Gastroesophageal sphincter (tissue), 4 donors: Measurements from ENCODE around the gene HK3. TPM values are rescaled to one million over a fixed set of nuclear protein-coding genes. Genes with fewer than 3 reads are reported as not detected.

ENCODE experiments used
- ATAC-seq: fragments of 150-250 bp; one replicate; pipeline ENCODE4 v1.9.1; 2016; ENCODE audit warnings: mild to moderate bottlenecking, moderate library complexity
- H3K27ac ChIP-seq, 4 donors: fragments of 200-600 bp; sonication (generic) in 3 of 4; 1 replicate in 3 of 4; 2 replicates in 1 of 4; pipeline ENCODE4 v1.5.1; 2016 to 2019
- H3K27me3 ChIP-seq: fragments of 200-600 bp; sonication (generic); one replicate; pipeline ENCODE4 v1.5.1; 2019
- H3K36me3 ChIP-seq, 2 donors: fragments of 200-600 bp; sonication (generic); one replicate each; pipeline ENCODE4 v1.5.1; 2019; ENCODE audit warnings: control low read depth in 1 of 2
- H3K4me1 ChIP-seq, 3 donors: fragments of 200-600 bp; sonication (generic); 1 replicate in 2 of 3; 2 replicates in 1 of 3; pipeline ENCODE4 v1.5.1; 2016 to 2019; ENCODE audit warnings: control low read depth in 2 of 3
- H3K4me3 ChIP-seq, 2 donors: fragments of 200-600 bp; sonication (generic); one replicate each; pipeline ENCODE4 v1.5.1; 2019; ENCODE audit warnings: mild to moderate bottlenecking in 1 of 2, moderate library complexity in 1 of 2
- H3K9me3 ChIP-seq, 3 donors: fragments of 200-600 bp; sonication (generic); one replicate each; pipeline ENCODE4 v1.5.1; 2017 to 2019; ENCODE audit warnings: control low read depth in 2 of 3
- EP300 ChIP-seq: sonication (generic); formaldehyde crosslinking; IDR thresholded peaks from one replicate; pipeline ENCODE4 v1.6.1; 2017; ENCODE audit warnings: antibody characterized with exemption, mild to moderate bottlenecking
- POLR2A ChIP-seq, 2 donors: fragments of 450-650 bp; IDR thresholded peaks; one replicate each; pipeline ENCODE4 v1.6.1; 2017; ENCODE audit warnings: antibody characterized with exemption in 2 of 2, mild to moderate bottlenecking in 2 of 2, moderate library complexity in 1 of 2
- POLR2AphosphoS5 ChIP-seq: sonication (generic); formaldehyde crosslinking; IDR thresholded peaks from one replicate; pipeline ENCODE4 v1.6.1; 2017; ENCODE audit warnings: antibody characterized with exemption
- WGBS, 2 donors: methylation state at CpG; one replicate each; pipeline ENCODE4 v1.1.5; 2018; ENCODE audit warnings: low coverage in 1 of 2; 5-methylcytosine and 5-hydroxymethylcytosine counted together
- total RNA-seq, 4 donors: library from RNA; depleted of rRNA; stranded (reverse); fragments of >200 nt; gene quantifications; one replicate each; pipeline ENCODE4 v1.1.0, GENCODE V29; 2016
- TF ChIP-seq, protein P1 (sequence below), 4 experiments: fragments of 200-600 bp in 2 of 4; fragments of 450-650 bp in 2 of 4; sonication (generic) in 1 of 4; IDR thresholded peaks; one replicate each; pipeline ENCODE4 v1.5.1; 2017 to 2019; ENCODE audit warnings: antibody characterized with exemption in 4 of 4, mild to moderate bottlenecking in 2 of 4, moderate library complexity in 2 of 4

Gene HK3
- total RNA-seq, 4 donors from 2014 or later, result 3.4 to 11.5 (median 8.1) TPM

- no peak overlapping the region for H3K27ac ChIP-seq
- 37 to 44% methylated on average over 1 to 3 of the region's 3 CpGs for WGBS, 2 donors
- peaks cover 7% of the 10 kb centered on the region for H3K27me3 ChIP-seq
- ATAC-seq, result no peak
- no peaks in the 10 kb centered on the region for H3K9me3 ChIP-seq
- H3K4me1 ChIP-seq, result no peaks in the 10 kb centered on the region
- no peaks in the 10 kb centered on the region for H3K36me3 ChIP-seq
- no peak overlapping the region for H3K4me3 ChIP-seq
- TF ChIP-seq EP300, result no peak
These were observed 6.5 kb downstream of the HK3 start for GRCh38 chr5:176892663-176893062.

DNA sequence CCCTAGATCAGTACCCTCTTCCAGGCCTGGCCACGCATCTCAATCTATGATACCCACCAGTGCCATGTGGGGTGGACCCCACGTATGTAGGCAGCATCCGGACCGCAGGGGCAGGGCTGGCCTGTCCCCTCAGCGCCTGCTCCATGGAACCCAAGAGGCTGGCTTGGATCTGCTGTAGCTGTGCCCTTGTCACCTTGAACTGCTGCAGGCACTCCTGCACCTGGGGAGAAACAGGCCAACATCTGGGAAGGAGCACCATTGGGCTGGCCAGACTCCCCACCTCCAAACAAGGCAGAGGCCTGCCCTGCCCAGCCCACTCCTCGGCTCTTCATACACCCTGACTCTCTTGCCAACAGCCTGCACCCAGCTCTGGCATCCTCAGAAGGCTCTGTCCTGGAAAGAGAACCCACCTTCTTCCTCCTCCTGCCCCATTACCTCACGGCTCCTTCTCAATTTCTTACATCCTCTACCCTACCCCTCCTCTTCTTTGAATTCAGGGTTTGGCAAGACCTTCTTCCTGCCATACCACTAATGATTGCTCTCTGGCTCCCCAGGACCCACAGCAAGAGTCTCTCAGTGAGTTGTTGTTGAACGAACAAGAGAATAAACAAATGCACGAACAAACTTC is 7.7 kb downstream of the HK3 start:
- Histone ChIP-seq H3K36me3 (no peaks in the 10 kb centered on the region), H3K27ac (no peak overlapping the region), H3K4me1 (no peaks in the 10 kb centered on the region), H3K27me3 (peaks cover 7% of the 10 kb centered on the region), H3K4me3 (no peak overlapping the region), H3K9me3 (no peaks in the 10 kb centered on the region)
- WGBS, 2 donors, result 44 to 86% methylated on average over 1 to 3 of the region's 9 CpGs
- TF ChIP-seq POLR2A (IDR thresholded peaks at IDR 0.05) (no peak), EP300 (no peak), POLR2AphosphoS5 (no peak)
- TF ChIP-seq, protein P1, sequence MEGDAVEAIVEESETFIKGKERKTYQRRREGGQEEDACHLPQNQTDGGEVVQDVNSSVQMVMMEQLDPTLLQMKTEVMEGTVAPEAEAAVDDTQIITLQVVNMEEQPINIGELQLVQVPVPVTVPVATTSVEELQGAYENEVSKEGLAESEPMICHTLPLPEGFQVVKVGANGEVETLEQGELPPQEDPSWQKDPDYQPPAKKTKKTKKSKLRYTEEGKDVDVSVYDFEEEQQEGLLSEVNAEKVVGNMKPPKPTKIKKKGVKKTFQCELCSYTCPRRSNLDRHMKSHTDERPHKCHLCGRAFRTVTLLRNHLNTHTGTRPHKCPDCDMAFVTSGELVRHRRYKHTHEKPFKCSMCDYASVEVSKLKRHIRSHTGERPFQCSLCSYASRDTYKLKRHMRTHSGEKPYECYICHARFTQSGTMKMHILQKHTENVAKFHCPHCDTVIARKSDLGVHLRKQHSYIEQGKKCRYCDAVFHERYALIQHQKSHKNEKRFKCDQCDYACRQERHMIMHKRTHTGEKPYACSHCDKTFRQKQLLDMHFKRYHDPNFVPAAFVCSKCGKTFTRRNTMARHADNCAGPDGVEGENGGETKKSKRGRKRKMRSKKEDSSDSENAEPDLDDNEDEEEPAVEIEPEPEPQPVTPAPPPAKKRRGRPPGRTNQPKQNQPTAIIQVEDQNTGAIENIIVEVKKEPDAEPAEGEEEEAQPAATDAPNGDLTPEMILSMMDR (IDR thresholded peaks at IDR 0.05), result no peak
- ATAC-seq, result no peak

- no peaks in the 10 kb centered on the region for H3K9me3 ChIP-seq
- H3K4me1 ChIP-seq, result no peaks in the 10 kb centered on the region
- ATAC-seq, result no peak
- H3K36me3 ChIP-seq, result no peaks in the 10 kb centered on the region
- 67% methylated on average over 1 of the region's 9 CpGs; no CpG with 5 or more reads in 1 of the 2 donors for WGBS, 2 donors
- TF ChIP-seq POLR2AphosphoS5 (no peak), EP300 (no peak), POLR2A (IDR thresholded peaks at IDR 0.05) (no peak)
- TF ChIP-seq, protein P1 (IDR thresholded peaks at IDR 0.05), result no peak
- H3K27ac ChIP-seq, result no peak overlapping the region
- H3K27me3 ChIP-seq, result peaks cover 7% of the 10 kb centered on the region
- no peak overlapping the region for H3K4me3 ChIP-seq
These were observed 8.5 kb downstream of the HK3 start for GRCh38 chr5:176890455-176891330.

GRCh38 chr5:176889321-176890280 is 9.5 kb downstream of the HK3 start:
- H3K9me3 ChIP-seq, result no peaks in the 10 kb centered on the region
- 67 to 100% methylated on average over 1 to 3 of the region's 24 CpGs for WGBS, 2 donors

More at GRCh38 chr5:176889321-176890280, 9.5 kb downstream of the HK3 start:
- Histone ChIP-seq H3K4me1 (no peaks in the 10 kb centered on the region), H3K27me3 (peaks cover 7% of the 10 kb centered on the region), H3K27ac (no peak overlapping the region), H3K4me3 (no peak overlapping the region), H3K36me3 (no peaks in the 10 kb centered on the region)
- ATAC-seq, result no peak
- TF ChIP-seq, protein P1 (IDR thresholded peaks at IDR 0.05), result no peak
- TF ChIP-seq POLR2AphosphoS5, result no peak
- TF ChIP-seq EP300, result no peak
- no peak for TF ChIP-seq POLR2A (IDR thresholded peaks at IDR 0.05)
